Mammary microvascular endothelial cell (primary cell): ENCODE data around the gene FBXW12. TPM values are rescaled to one million over a fixed set of nuclear protein-coding genes. Genes with fewer than 3 reads are reported as not detected.

Experiments
- total RNA-seq: library from RNA; depleted of rRNA; stranded (reverse); fragments of >200 nt; gene quantifications from 2 replicates; pipeline ENCODE4 v1.2.3, GENCODE V29; 2015

Gene FBXW12
- total RNA-seq: not detected in 2 replicates

GRCh38 chr3:48371651-48372376 is at the start of gene FBXW12:
Gene FBXW12, plus strand, starts transcription at chr3:48372219. Its CDS starts 549 bp downstream, at chr3:48372768.

DNA sequence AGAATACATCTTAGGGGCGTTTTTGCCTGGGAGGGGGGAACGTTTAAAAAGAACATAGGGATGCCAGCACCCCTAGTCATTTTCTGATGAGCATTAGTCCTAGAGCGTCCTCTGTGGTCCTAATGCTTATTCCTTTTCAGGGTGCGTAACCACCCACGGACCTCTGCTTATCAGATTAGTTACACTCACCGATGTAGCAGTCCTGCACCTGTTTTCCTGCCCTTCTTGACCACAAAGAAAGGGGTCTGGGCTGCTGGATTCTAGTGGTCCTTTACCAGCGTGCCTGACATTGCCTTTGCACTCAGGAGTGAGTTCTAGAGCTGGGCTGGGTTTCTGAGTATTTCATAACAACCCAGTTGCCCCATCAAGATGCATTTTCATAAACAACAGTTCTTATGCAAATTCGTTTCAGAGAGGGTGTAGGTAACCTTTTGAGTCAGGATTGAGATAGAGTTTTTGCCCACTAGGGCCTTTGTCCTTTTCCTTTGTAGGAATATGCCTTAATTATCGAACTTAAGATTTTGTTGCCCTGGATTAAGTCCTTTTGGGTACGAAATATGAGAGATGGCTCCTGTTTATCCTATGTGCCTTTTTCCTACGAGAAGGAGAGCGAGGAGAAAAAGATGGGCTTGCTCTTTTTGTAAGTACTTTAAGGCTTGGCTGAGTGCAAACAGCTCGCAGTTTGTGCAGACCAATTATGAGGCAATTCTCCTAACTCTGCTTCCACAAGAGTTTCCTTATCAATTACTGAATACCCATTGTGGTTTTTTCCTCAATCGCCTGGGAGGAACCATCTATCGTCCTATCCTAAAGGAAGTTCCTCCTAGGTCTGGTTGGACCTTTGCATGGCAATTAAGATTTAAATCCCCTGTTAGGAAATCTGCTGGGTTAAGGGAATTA is 38.4 kb upstream of the FBXW12 start, which contains the start of gene SPINK8:
SPINK8 (minus strand) TSS at position 316 of the 900 bp plus-strand sequence. CDS start 5,320 bp downstream, outside the sequence.

DNA sequence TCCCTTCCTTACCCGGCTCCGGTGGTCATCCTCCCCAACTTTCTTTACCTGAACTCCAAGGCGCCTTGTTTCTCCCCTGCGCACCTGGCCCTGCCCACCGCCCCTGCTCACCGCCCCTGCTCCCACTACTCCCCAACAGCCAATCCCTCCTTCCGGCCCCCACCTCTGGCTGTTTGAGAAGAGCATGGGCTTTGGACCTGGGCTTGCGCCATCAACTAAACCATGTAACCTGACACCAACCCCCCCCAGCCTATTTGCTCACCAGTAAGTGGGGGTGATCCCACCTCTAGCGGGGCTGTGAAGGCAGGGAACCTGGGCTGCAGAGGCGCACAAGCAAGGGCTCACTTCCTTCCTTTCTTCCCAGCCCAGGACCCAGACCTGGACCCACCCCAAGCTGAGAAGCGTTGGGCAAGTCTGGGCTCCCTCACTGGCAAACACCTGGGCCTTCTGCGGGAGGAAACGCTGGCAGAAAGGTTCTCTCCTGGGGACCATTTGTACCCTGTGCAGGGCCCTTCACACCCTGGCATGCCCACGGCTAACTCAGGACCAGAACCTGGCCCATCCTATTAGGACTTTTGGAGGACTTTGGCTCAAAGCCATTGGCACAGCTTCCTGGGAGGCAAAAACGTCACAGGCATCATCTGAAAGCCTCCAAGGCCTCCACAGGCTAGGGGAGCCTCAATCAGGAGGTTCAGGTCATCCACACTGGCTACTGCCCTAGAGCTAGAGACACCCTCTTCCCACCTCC is 58.1 kb downstream of the FBXW12 start, which contains the start of gene PLXNB1:
PLXNB1 (minus strand) TSS at position 127 of the 748 bp plus-strand sequence. CDS start 5,475 bp downstream, outside the sequence.

DNA sequence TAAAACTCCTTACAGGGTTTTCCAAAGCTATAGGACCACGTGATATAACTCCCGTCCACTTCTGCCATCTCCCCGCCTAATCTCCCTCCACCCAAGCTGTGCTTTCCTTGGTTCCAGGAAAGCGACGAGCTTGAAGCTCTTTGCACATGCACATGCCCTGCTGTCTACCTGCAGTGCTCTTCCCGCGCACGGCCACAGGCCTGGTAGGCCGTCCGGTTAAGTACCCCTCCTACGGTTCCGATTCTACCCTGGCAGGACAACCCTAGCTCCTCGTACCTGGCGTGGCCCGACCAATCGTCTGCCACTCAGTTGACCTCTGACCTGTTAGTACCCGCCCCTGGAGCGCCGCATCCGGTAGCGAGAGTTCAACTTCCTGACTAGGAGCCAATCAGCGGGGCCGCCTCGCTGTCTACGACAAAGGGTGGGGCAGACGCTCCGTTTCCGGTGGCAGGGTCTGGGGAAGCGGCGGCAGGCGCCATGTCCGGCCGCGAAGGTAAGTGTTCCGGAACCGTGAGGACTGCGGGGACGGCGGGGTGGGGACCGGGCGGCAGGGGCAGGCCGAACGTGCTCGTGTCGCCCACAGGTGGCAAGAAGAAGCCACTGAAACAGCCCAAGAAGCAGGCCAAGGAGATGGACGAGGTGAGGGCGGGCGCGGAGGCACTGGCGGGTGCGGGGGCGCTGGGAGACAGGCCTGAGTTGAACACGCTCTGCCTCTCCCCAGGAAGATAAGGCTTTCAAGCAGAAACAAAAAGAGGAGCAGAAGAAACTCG is 68.0 kb downstream of the FBXW12 start, which contains the start of the genes CCDC51 and TMA7:
CCDC51 (minus strand) TSS at position 300 of the 770 bp plus-strand sequence. CDS start 4,991 bp downstream, outside the sequence.
TMA7 (plus strand) TSS at position 438 of the 770 bp plus-strand sequence; CDS start at position 478, 40 bp downstream.

Other genes starting within 250 kb of the FBXW12 start
- 22.5 and 23.1 TPM in 2 replicates for gene CDC25A, start 183.8 kb upstream of the FBXW12 start, total RNA-seq
- not detected in 2 replicates for gene CAMP, start 148.7 kb upstream of the FBXW12 start, total RNA-seq
- 2.8 and 3.7 TPM in 2 replicates for gene ZNF589, start 131.1 kb upstream of the FBXW12 start, total RNA-seq
- gene NME6, start 70.9 kb upstream of the FBXW12 start, total RNA-seq: 25.6 and 27.3 TPM in 2 replicates
- gene SPINK8, start 38.6 kb upstream of the FBXW12 start, total RNA-seq: not detected in 2 replicates
- gene PLXNB1, start 57.9 kb downstream of the FBXW12 start, total RNA-seq: 9.3 and 17.1 TPM in 2 replicates
- gene CCDC51, start 67.9 kb downstream of the FBXW12 start, total RNA-seq: 18.2 and 20.7 TPM in 2 replicates
- 536 and 642 TPM in 2 replicates for gene TMA7, start 68.0 kb downstream of the FBXW12 start, total RNA-seq
- 6.9 and 8.8 TPM in 2 replicates for gene ATRIP, start 74.5 kb downstream of the FBXW12 start, total RNA-seq
- 334 and 357 TPM in 2 replicates for gene SHISA5, start 132.0 kb downstream of the FBXW12 start, total RNA-seq
- 2.5 and 2.7 TPM in 2 replicates for gene PFKFB4, start 184.6 kb downstream of the FBXW12 start, total RNA-seq
- gene UCN2, start 191.6 kb downstream of the FBXW12 start, total RNA-seq: 0.10 TPM in 1 of 2 replicates, not detected in the other
- gene COL7A1, start 223.1 kb downstream of the FBXW12 start, total RNA-seq: 0.13 and 0.15 TPM in 2 replicates
- 294 and 341 TPM in 2 replicates for gene UQCRC1, start 237.4 kb downstream of the FBXW12 start, total RNA-seq
- gene TMEM89, start 249.6 kb downstream of the FBXW12 start, total RNA-seq: not detected in 2 replicates